ENCODE results near the gene TSSK6.

DNA sequence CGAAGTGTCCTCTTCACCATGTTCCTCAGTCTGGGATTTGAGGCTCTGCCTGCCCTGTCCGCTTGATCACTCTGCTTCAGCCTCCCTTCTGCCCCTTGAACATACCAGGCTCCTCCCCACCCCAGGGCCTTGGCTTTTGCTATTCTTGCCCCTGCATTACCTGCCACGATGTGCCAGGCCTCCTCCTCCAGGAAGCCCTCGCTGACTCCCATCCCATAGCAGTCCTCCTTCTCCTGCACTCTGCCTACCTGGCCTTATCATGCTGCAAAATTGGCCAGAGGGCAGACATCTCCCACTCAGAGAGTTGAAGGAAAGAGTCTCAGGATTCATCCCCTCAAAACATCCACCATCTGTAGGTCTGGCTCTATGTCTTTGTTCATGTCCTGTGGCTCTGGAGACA lies 15.5 kb upstream of the TSSK6 start:
- TF ChIP-seq POLR2A (IDR thresholded peaks at IDR 0.05) (no peak), POLR2AphosphoS5 (IDR thresholded peaks at IDR 0.05) (no peak), EP300 (IDR thresholded peaks at IDR 0.05) (no peak)
- TF ChIP-seq, protein P1, sequence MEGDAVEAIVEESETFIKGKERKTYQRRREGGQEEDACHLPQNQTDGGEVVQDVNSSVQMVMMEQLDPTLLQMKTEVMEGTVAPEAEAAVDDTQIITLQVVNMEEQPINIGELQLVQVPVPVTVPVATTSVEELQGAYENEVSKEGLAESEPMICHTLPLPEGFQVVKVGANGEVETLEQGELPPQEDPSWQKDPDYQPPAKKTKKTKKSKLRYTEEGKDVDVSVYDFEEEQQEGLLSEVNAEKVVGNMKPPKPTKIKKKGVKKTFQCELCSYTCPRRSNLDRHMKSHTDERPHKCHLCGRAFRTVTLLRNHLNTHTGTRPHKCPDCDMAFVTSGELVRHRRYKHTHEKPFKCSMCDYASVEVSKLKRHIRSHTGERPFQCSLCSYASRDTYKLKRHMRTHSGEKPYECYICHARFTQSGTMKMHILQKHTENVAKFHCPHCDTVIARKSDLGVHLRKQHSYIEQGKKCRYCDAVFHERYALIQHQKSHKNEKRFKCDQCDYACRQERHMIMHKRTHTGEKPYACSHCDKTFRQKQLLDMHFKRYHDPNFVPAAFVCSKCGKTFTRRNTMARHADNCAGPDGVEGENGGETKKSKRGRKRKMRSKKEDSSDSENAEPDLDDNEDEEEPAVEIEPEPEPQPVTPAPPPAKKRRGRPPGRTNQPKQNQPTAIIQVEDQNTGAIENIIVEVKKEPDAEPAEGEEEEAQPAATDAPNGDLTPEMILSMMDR (IDR thresholded peaks at IDR 0.05), result no peak

All from gastroesophageal sphincter (tissue), 3 donors.